ENCODE results near the gene RIF1. TPM values are rescaled to one million over a fixed set of nuclear protein-coding genes. Genes with fewer than 3 reads are reported as not detected.

Gene RIF1
- total RNA-seq, 1 experiment from 2014 or later: 123 TPM

DNA sequence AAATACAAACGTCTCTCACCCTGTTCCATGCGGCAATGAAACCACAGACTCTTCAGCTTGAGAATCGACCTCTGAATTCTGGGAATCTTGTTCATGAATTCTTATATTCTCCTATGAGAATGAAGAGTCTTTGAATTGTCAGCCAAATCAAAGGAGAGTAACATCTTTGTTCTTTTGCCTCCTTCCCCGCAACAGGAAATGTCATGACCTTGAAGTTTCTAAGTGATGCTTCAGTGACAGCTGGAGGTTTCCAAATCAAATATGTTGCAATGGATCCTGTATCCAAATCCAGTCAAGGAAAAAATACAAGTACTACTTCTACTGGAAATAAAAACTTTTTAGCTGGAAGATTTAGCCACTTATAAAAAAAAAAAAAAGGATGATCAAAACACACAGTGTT is 30.5 kb upstream of the RIF1 start:
- H3K27me3 ChIP-seq (ENCODE audit: insufficient read depth, low read length): no peaks in the 10 kb centered on the region
- Mint-ChIP-seq H3K9me3 (no peaks in the 10 kb centered on the region), H3K4me1 (peaks cover 3 to 13% of the 10 kb centered on the region in 2 experiments), H3K36me3 (ENCODE audit: insufficient read depth in 1 of 3, low read depth in 3 of 3) (peaks cover 0 to 4% (median 0%) of the 10 kb centered on the region in 3 experiments; a peak in 2 of 7 replicates), H3K27ac (no peak overlapping the region), H3K27me3 (ENCODE audit: low read depth) (no peaks in the 10 kb centered on the region), H3K4me3 (no peak overlapping the region)
- H3K18ac ChIP-seq (ENCODE audit: insufficient read length, low read depth, low read length): no peak overlapping the region
- H3K23ac ChIP-seq (ENCODE audit: insufficient read length, low read depth, low read length): no peak overlapping the region
- H2AK5ac ChIP-seq (ENCODE audit: insufficient read length, low read length): no peak overlapping the region
- no peak overlapping the region for H2BK20ac ChIP-seq (ENCODE audit: low read depth, low read length, poor library complexity, severe bottlenecking)
- DNase-seq: no peak
- no peaks in the 10 kb centered on the region for H3K23me2 ChIP-seq (ENCODE audit: insufficient read length, low read depth, low read length, poor library complexity, severe bottlenecking)
- H3K56ac ChIP-seq (ENCODE audit: insufficient read length, low read depth, low read length): no peak overlapping the region
- H4K91ac ChIP-seq (ENCODE audit: insufficient read length, low read depth, low read length): no peak overlapping the region
- no peaks in the 10 kb centered on the region for H3K79me1 ChIP-seq (ENCODE audit: insufficient read depth, low read depth, low read length, poor library complexity, severe bottlenecking)
- WGBS (ENCODE audit: extremely low coverage, insufficient read length, low lambda C conversion rate): no CpG with 5 or more reads among the region's 4 CpGs
- H2BK5ac ChIP-seq (ENCODE audit: insufficient read length, low read length): no peak overlapping the region
- H4K20me1 ChIP-seq (ENCODE audit: control insufficient read depth, insufficient read depth, insufficient read length): no peaks in the 10 kb centered on the region
- H3K4me1 ChIP-seq (ENCODE audit: insufficient read depth, low read length): no peaks in the 10 kb centered on the region; the same call in 1 of the 2 replicates
- no peak overlapping the region for H4K8ac ChIP-seq (replicated peaks; ENCODE audit: insufficient read length, low read depth, low read length)
- no peak overlapping the region for H3K4me2 ChIP-seq (ENCODE audit: insufficient read depth, insufficient read length, low read length)
- H3K9me3 ChIP-seq (ENCODE audit: control insufficient read depth, low read depth, low read length): no peaks in the 10 kb centered on the region
- H2BK120ac ChIP-seq (ENCODE audit: low read depth, low read length, poor library complexity, severe bottlenecking): no peak overlapping the region
- no peaks in the 10 kb centered on the region for H3K79me2 ChIP-seq (ENCODE audit: insufficient read depth, low read length)
- no peak overlapping the region for H2BK15ac ChIP-seq (ENCODE audit: low read depth, low read length)
- H3K14ac ChIP-seq (ENCODE audit: insufficient read depth, low read length): no peak overlapping the region
- no peak overlapping the region for H4K5ac ChIP-seq (ENCODE audit: insufficient read length, low read depth, low read length)
- no peak overlapping the region for H3T11ph ChIP-seq (ENCODE audit: low read length)
- no peak overlapping the region for H3K27ac ChIP-seq (ENCODE audit: insufficient read length, low read depth, low read length)
- TF ChIP-seq, protein P1, sequence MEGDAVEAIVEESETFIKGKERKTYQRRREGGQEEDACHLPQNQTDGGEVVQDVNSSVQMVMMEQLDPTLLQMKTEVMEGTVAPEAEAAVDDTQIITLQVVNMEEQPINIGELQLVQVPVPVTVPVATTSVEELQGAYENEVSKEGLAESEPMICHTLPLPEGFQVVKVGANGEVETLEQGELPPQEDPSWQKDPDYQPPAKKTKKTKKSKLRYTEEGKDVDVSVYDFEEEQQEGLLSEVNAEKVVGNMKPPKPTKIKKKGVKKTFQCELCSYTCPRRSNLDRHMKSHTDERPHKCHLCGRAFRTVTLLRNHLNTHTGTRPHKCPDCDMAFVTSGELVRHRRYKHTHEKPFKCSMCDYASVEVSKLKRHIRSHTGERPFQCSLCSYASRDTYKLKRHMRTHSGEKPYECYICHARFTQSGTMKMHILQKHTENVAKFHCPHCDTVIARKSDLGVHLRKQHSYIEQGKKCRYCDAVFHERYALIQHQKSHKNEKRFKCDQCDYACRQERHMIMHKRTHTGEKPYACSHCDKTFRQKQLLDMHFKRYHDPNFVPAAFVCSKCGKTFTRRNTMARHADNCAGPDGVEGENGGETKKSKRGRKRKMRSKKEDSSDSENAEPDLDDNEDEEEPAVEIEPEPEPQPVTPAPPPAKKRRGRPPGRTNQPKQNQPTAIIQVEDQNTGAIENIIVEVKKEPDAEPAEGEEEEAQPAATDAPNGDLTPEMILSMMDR (conservative IDR thresholded peaks at IDR 0.05): no peak
- no peak overlapping the region for H3K4ac ChIP-seq (ENCODE audit: low read depth, low read length)
- no peak overlapping the region for H2BK12ac ChIP-seq (ENCODE audit: insufficient read length, low read depth, low read length)
- H2AFZ ChIP-seq (ENCODE audit: low read length): no peak overlapping the region
- no peak overlapping the region for H3K9ac ChIP-seq (ENCODE audit: extremely low read depth, insufficient read length, low read length)
